HG02763 (cell line): ENCODE measurements around the gene EIF4EBP2.
A peak's percentile ranks its signal among the peaks of the same experiment; 100 is the strongest.

Experiments used
- ATAC-seq: cut with Tn5 transposase; IDR thresholded peaks from one replicate; pipeline ENCODE4 v1.9.1; 2021; ENCODE audit warnings: mild to moderate bottlenecking, moderate library complexity; ENCODE audit not compliant: unreplicated experiment

Gene EIF4EBP2

GRCh38 chr10:70378122-70378521, 25.8 kb upstream of the EIF4EBP2 start:
- no peak for ATAC-seq

- no peak for ATAC-seq
These were observed 24.3 kb upstream of the EIF4EBP2 start for GRCh38 chr10:70379581-70380176.

DNA sequence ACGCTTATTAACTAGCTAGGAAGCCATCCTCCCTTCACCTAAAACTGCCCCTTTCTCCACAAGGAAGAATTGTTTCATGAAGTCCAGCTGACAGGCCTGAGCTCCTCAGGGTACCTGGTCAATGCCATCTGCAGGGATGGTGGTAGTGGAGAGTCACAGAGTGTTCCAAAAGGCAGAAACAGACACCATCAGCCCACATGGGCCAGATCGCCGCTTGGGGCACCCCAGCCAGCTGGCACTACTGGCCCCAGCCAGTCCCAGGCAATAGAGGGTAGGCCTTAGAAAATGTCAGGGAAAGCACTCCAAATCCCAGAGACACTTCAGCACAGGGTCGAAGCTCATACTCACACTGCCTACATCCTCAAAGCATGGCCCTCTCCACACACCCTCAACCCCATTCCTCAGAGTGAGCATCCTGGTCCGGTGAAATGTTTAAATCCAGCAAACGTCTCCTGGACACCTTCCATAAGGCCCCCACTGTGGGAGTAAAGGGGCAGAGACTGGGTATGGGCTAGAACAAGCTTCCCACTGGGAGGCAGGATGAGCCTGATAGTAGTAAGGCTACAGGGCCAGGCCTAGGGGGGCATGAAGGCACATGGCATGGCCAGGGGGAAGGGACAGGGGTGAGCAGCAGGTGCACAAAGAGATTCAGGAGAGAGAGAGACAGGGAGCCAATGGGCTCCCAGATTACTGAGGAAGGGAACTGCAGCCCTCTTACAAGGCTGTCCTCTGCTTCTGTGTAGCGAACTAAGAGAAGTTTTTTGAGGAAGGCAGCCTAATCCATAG, 23.4 kb upstream of the EIF4EBP2 start:
- ATAC-seq, result no peak

- ATAC-seq, result peak; percentile 37
These were observed 22.2 kb upstream of the EIF4EBP2 start for GRCh38 chr10:70381471-70382421.

- ATAC-seq, result no peak
These were observed 12.3 kb upstream of the EIF4EBP2 start for GRCh38 chr10:70391654-70392053.

DNA sequence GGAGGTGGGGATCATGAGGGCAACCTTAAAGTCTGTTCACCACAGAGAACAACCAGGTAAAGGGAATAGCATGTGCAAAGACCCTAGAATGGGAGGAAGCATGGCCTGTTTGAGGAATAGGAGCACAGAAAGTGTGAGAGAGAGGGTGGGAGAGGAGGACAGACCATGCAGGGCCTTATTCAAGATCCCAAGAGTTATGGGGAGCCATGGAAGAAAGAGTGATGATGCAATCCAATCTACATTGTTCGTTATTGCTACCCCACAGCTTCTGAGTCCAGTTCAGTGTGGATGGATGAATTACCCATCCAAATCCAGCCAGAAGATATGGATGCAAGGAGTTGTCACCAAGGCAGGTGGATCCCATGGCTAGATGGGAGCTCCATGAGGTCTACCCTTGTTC, 7.8 kb upstream of the EIF4EBP2 start:
- ATAC-seq, result no peak

- no peak for ATAC-seq
These were observed 4.8 kb upstream of the EIF4EBP2 start for GRCh38 chr10:70399177-70399576.

- no peak for ATAC-seq
These were observed 386 bp upstream of the EIF4EBP2 start for GRCh38 chr10:70403483-70404035.

DNA sequence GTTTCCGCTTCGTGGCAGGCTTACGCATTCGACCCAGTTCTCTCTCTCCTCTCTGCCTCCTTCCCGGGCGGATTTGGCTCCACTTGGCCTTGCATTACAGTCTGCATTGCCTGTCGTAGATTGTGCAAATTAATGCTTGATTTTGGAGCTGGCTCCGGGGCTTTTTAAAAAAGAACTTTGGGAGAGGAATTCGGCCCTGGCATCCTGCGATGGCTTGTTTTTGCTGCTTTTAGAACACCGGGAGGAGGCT, 767 bp downstream of the EIF4EBP2 start:
- no peak for ATAC-seq

DNA sequence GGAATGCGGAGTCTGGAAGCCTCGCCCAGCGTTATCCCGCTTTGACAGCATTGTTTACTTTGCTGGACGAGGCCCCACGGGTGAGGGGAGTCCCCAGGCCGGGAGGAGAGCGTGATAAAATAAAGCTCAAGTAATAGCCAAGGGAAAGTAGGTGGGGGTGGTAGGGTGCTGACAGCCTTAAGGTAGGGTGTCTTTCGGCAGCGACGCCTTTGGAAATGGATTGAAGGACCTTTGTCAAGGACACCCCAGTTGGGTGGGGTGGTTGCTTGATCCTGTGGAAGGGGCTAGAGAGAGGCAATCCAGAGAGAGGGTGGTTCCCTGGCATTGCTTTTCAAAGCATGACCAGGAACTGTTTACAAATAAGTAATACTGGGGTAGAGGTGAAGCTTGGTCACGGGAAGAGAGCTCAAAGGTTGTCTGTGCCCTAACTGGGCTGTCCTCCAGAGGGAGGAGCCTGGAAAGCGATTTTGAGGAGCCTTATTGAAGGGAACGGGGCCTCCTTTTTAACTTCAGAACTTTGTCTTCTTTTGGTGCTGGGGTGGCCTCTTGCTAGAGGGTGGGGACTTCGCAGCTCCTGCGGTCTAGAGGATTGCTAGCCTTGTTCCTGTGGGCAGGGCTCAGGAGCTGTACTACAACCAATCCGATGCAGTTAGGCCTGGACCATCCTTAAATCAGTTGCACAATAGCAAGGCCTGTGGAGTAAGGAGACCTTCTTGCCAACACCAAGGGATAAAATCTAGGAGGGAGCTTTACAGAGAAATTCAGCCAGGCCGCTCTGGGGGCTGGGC, 1.3 kb downstream of the EIF4EBP2 start:
- no peak for ATAC-seq

- no peak for ATAC-seq
These were observed 5.8 kb downstream of the EIF4EBP2 start for GRCh38 chr10:70409772-70410171.

- ATAC-seq, result no peak
These were observed 6.7 kb downstream of the EIF4EBP2 start for GRCh38 chr10:70410608-70411007.

DNA sequence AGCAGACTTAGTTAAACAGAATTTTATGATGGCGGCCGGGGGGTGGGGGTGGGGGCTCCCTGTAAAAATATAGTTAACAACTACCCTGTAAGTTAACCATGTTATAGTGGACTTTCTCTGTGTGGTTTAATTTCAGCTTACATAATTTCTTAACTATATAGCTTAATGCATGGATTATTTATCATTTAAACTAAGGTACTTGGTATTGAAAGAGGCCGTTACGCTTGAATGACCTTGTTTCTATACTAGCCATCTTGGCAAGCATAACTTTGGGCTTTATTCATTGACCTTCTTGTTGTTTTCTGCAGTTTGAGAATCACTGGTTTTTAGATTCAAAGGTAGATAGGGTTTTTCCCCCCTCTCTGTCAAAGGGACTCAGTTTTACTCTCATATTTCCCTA, 8.4 kb downstream of the EIF4EBP2 start:
- no peak for ATAC-seq

DNA sequence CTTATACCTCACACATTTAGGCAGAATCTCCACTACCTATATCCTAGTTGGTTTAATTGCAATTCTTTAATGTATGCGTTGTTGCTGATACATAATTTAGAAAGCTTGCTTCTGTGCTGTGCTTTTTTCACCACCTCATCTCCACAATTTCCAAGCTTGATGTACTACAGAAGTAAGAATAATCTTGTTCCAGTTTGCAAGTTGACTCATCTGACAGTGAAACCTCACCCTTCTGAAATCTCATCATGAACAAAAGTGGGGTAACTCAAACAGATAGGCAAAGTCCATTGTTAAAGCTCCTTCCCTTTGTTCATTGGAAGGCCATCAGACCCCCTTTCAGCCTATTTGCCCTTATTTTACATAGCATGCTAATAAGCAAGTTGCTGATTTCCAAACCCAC, 13.6 kb downstream of the EIF4EBP2 start:
- no peak for ATAC-seq

DNA sequence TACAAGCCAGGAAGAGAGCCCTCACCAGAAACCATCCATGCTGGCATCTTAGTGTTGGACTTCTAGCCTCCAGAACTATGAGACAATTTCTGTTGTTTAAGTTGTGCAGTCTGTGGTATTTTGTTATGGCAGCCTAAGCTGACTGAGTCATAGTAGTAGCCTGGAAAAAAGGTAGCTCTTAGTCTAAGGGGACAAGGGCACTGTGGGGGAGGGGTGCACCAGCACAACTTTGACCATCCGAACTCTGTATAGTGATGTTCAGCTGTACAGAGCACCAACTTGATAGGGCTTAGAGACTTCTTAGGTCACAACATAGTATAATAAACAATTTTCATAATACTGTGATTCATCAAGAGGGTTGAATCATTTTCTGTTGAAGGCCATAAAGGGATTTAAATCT, 14.3 kb downstream of the EIF4EBP2 start:
- ATAC-seq, result no peak

DNA sequence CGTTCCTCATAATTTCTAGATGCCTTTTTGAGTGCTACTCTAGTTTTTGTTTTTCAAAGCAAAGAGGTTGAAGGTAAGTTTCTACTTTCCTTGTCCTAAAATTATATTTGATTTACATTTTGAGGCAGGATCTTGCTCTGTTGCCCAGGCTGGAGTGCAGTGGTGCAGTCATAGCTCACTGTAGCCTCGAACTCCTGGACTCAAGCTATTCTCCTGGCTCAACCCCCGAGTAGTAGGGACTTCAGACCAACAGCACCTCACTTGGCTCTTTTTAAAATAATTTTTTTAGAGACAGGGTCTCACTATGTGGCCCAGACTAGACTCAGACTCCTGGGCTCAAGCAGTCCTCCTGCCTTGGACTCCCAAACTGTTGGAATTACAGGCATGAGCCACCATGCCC, 14.8 kb downstream of the EIF4EBP2 start:
- ATAC-seq, result no peak

DNA sequence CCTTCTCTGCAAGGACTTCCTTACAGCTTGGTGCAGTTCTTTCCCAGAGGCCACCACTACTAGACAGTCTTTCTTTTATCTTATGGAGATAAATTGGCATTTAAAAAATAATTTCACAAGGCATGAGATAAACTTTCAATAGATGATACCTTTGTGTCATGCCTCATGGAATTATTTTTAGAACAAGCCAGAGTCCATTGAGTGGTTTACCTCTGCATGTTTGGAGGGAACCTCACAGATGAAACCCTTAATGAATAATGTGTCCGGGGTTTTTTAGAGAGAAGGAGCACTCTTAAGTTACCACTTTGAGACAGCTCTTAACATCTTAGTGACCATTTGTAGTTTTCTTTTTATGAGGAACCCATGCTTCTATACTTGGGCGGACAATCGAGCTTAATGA, 20.4 kb downstream of the EIF4EBP2 start:
- no peak for ATAC-seq

- no peak for ATAC-seq
These were observed 21.2 kb downstream of the EIF4EBP2 start for GRCh38 chr10:70425096-70425495.

DNA sequence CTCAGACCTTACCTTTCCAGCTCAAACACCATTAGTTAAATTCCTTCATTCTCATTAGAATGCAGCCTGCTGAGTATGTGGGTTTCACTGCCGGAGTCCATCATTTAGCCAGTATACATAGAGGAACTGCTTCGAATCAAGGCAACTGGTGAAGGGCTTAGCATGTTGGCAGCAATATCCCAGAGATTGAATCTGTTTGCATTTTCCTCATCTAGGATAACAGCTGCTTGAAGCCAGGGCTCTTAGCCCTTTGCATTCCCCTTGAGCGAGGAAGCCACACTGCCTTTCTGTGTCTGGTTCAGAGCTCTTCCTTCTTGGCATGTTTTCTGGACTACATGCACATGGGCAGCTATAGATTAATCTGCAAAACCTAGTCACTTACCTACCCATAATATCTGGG, 22.9 kb downstream of the EIF4EBP2 start:
- ATAC-seq, result no peak

- ATAC-seq, result no peak
These were observed 26.8 kb downstream of the EIF4EBP2 start for GRCh38 chr10:70430493-70431445.
